K562 (cell line): ENCODE data around the gene HAS3. TPM values are rescaled to one million over a fixed set of nuclear protein-coding genes. Genes with fewer than 3 reads are reported as not detected.

ENCODE experiments used
- ATAC-seq: fragments of 200-7000 bp; cut with Tn5 transposase; 3 replicates; pipeline ENCODE4 v1.9.1; 2020; ENCODE audit warnings: moderate library complexity
- BruUV-seq: library from RNA; stranded (reverse); fragments of 400-500 nt; replicated peaks from 2 replicates; lab custom pipeline; 2021; lab: Mats Ljungman, UMichigan
- CTCF ChIA-PET: fragments of 300-600 bp; formaldehyde crosslinking; extraction: SDS; loops from one replicate; lab custom pipeline; 2021; ENCODE audit warnings: low intra/inter-chr PET ratio; lab: Yijun Ruan, JAX
- POLR2A ChIA-PET: fragments of 300-600, 350-650 bp; sonication (Branson Sonifier 250); formaldehyde crosslinking; extraction: SDS; loops from one replicate; lab custom pipeline; 2021; ENCODE audit warnings: antibody characterized with exemption, inconsistent platforms; lab: Yijun Ruan, JAX
- DNase-seq, 4 experiments: peaks; one replicate each; pipeline versions ENCODE4 v3.0.0 to v3.0.0-alpha.2; 2011 to 2018; ENCODE audit warnings: low spot score in 3 of 4, mixed read lengths in 3 of 4; ENCODE audit errors: extremely low read depth in 1 of 4
- FAIRE-seq: peaks from 2 replicates; lab custom pipeline; 2011; peaks lifted over from hg19 to GRCh38; lab: Jason Lieb, UNC
- H2AFZ ChIP-seq: 2 replicates; pipeline ENCODE4 v1.6.0; 2011; ENCODE audit warnings: low read depth, low read length, control low read depth, inconsistent platforms
- H3K27ac ChIP-seq: fragments of 200-600 bp; 3 replicates; pipeline ENCODE4 v1.8.0; 2011; ENCODE audit warnings: low read depth, mild to moderate bottlenecking, control low read depth, inconsistent platforms, low read length, moderate library complexity, mixed read lengths; ENCODE audit errors: extremely low read depth
- H3K27me3 ChIP-seq, 2 experiments: fragments of 300-600 bp in 1 of 2; 2 replicates in 1 of 2; 3 replicates in 1 of 2; pipeline versions ENCODE4 v1.6.0 to v1.8.0; 2011; ENCODE audit warnings: inconsistent platforms in 2 of 2, low read length in 2 of 2, mild to moderate bottlenecking in 1 of 2, mixed read lengths in 1 of 2, moderate library complexity in 1 of 2; ENCODE audit not compliant: control insufficient read depth in 2 of 2, insufficient read depth in 2 of 2
- H3K36me3 ChIP-seq: fragments of 300-600 bp; 3 replicates; pipeline ENCODE4 v1.8.0; 2011; ENCODE audit warnings: mild to moderate bottlenecking, low read length, inconsistent platforms; ENCODE audit not compliant: control insufficient read depth, insufficient read depth
- H3K4me1 ChIP-seq, 2 experiments: fragments of 200-600 bp in 1 of 2; replicated peaks in 1 of 2; 2 replicates in 1 of 2; 3 replicates in 1 of 2; pipeline versions ENCODE4 v1.5.1 to v1.8.0; 2011; ENCODE audit warnings: inconsistent platforms in 2 of 2, low read length in 2 of 2, mild to moderate bottlenecking in 1 of 2, mixed read lengths in 1 of 2, moderate library complexity in 1 of 2; ENCODE audit not compliant: control insufficient read depth in 2 of 2, insufficient read depth in 2 of 2
- H3K4me2 ChIP-seq: 2 replicates; pipeline ENCODE4 v1.6.1; 2011; ENCODE audit warnings: low read length, control low read depth, inconsistent platforms, mixed read lengths; ENCODE audit not compliant: insufficient read depth
- H3K4me3 ChIP-seq: fragments of 200-600 bp; sonication (generic), shearing (Covaris generic); 2 replicates; pipeline ENCODE4 v1.5.1; 2016; ENCODE audit warnings: control low read depth, inconsistent platforms
- H3K79me2 ChIP-seq: fragments of 200-600 bp; 3 replicates; pipeline ENCODE4 v1.8.0; 2011; ENCODE audit warnings: low read length, inconsistent platforms; ENCODE audit not compliant: control insufficient read depth, insufficient read depth
- H3K9ac ChIP-seq, 2 experiments: 2 replicates each; pipeline versions ENCODE4 v1.6.0 to v1.6.1; 2011; ENCODE audit warnings: low read depth in 2 of 2, low read length in 2 of 2, control low read depth in 1 of 2, inconsistent platforms in 1 of 2, mild to moderate bottlenecking in 1 of 2, mixed read lengths in 1 of 2; ENCODE audit not compliant: insufficient read depth in 1 of 2
- H3K9me1 ChIP-seq: one replicate; pipeline ENCODE4 v1.6.0; 2011; ENCODE audit warnings: inconsistent platforms, mild to moderate bottlenecking, low read length, moderate library complexity; ENCODE audit not compliant: control insufficient read depth, insufficient read depth
- H3K9me3 ChIP-seq: replicated peaks from 2 replicates; pipeline ENCODE4 v1.5.1; 2011; ENCODE audit warnings: low read depth, low read length, inconsistent platforms; ENCODE audit not compliant: control insufficient read depth, insufficient read depth
- H4K20me1 ChIP-seq: replicated peaks from 2 replicates; pipeline ENCODE4 v1.6.1; 2011; ENCODE audit warnings: low read length, inconsistent platforms, mixed read lengths; ENCODE audit not compliant: control insufficient read depth, insufficient read depth
- BCL6 ChIP-seq: fragments of 250-450 bp; sonication (Bioruptor Pico); IDR thresholded peaks from 2 replicates; pipeline ENCODE4 v1.4.0; 2020
- BHLHE40 ChIP-seq: IDR thresholded peaks from 2 replicates; pipeline ENCODE4 v1.6.1; 2011; ENCODE audit warnings: low read length, improper control_type of control experiment
- MAFG ChIP-seq: fragments of 450-650 bp; conservative IDR thresholded peaks from 2 replicates; pipeline ENCODE4 v1.6.1; 2016; ENCODE audit warnings: missing genetic modification characterization, missing compliant biosample characterization
- MAZ ChIP-seq, 2 experiments: fragments of 450-650 bp in 1 of 2; sonication (generic) in 1 of 2; formaldehyde crosslinking; IDR thresholded peaks in 1 of 2; conservative IDR thresholded peaks in 1 of 2; 2 replicates each; pipeline versions ENCODE4 v1.4.0 to v1.5.0; 2020; ENCODE audit warnings: mild to moderate bottlenecking in 1 of 2, missing genetic modification reagents in 1 of 2
- MYNN ChIP-seq, 2 experiments: sonication (generic); formaldehyde crosslinking in 1 of 2; IDR thresholded peaks; 2 replicates each; pipeline versions ENCODE4 v1.5.0 to v1.6.1; 2016 to 2020; ENCODE audit warnings: antibody characterized with exemption in 1 of 2, missing genetic modification reagents in 1 of 2
- RAD21 ChIP-seq, 2 experiments: fragments of 250-450 bp in 1 of 2; fragments of 450-650 bp in 1 of 2; sonication (Bioruptor Pico) in 1 of 2; formaldehyde crosslinking in 1 of 2; IDR thresholded peaks in 1 of 2; conservative IDR thresholded peaks in 1 of 2; 2 replicates each; pipeline versions ENCODE4 v1.4.0 to v1.8.0; 2020 to 2022; ENCODE audit warnings: mild to moderate bottlenecking in 2 of 2, moderate library complexity in 1 of 2
- RB1 ChIP-seq: fragments of 450-650 bp; IDR thresholded peaks from 2 replicates; pipeline ENCODE4 v1.6.1; 2017; ENCODE audit warnings: low read depth, mild to moderate bottlenecking
- ZNF134 ChIP-seq: fragments of 250-450 bp; sonication (Bioruptor Pico); conservative IDR thresholded peaks from 2 replicates; pipeline ENCODE4 v1.4.0; 2020
- ZNF316 ChIP-seq: fragments of 450-650 bp; IDR thresholded peaks from 2 replicates; pipeline ENCODE4 v1.6.1; 2016
- WGBS: fragments of 100-300 bp; shearing (Covaris generic); methylation state at CpG from one replicate; pipeline ENCODE4 v1.1.6; 2016; ENCODE audit warnings: low coverage, mixed read lengths; ENCODE audit not compliant: insufficient coverage; ENCODE audit errors: missing lambda C conversion rate; 5-methylcytosine and 5-hydroxymethylcytosine counted together
- in situ Hi-C: fragments of 300-500 bp; cut with MboI; formaldehyde crosslinking; loops from 4 replicates; pipeline ENCODE4 v1.15.0; 2018; ENCODE audit warnings: inconsistent platforms, mixed read lengths
- intact Hi-C: fragments of 100-400 bp; cut with micrococcal nuclease; formaldehyde crosslinking; loops from 2 replicates; pipeline ENCODE4 v1.14.2; 2022
- polyA plus RNA-seq, 8 experiments: library from polyadenylated mRNA; depleted of rRNA in 4 of 8; stranded (reverse) in 5 of 8; unstranded in 3 of 8; fragments of >200 nt; fragmentation: Nextera tagmentation in 2 of 8; fragmentation: Illumina TruSeq in 1 of 8; extraction: Ambion mirVana in 2 of 8; extraction: Trizol in 1 of 8; gene quantifications; 2 replicates each; pipeline versions ENCODE4 v1.2.1 to v1.2.3, GENCODE V29; 2011 to 2014; ENCODE audit warnings: inconsistent platforms in 1 of 8, missing spikeins in 1 of 8
- total RNA-seq, 7 experiments: library from RNA; depleted of rRNA in 6 of 7; stranded (reverse); fragments of >200 nt in 6 of 7; fragmentation: Illumina TruSeq in 2 of 7; extraction: Trizol in 2 of 7; gene quantifications; 2 replicates each; pipeline versions ENCODE4 v1.2.1 to v1.2.3, GENCODE V29; 2011 to 2021; ENCODE audit warnings: low replicate concordance in 1 of 7
- TF ChIP-seq, protein P1 (sequence below), 2 experiments: fragments of 450-650 bp; conservative IDR thresholded peaks; 2 replicates each; pipeline ENCODE4 v1.6.1; 2017; ENCODE audit warnings: mild to moderate bottlenecking in 2 of 2, moderate library complexity in 2 of 2
- TF ChIP-seq, protein P2 (sequence below): fragments of 250-450 bp; sonication (Bioruptor Pico); IDR thresholded peaks from 2 replicates; pipeline ENCODE4 v1.8.0; 2021; ENCODE audit warnings: mild to moderate bottlenecking, moderate library complexity
- TF ChIP-seq, protein P3 (sequence below): sonication (generic); formaldehyde crosslinking; IDR thresholded peaks from 2 replicates; pipeline ENCODE4 v1.8.0; 2022; ENCODE audit warnings: missing genetic modification reagents, mild to moderate bottlenecking, moderate library complexity, borderline replicate concordance
- TF ChIP-seq, protein P4 (sequence below), 3 experiments: IDR thresholded peaks in 2 of 3; conservative IDR thresholded peaks in 1 of 3; 2 replicates each; pipeline ENCODE4 v1.5.1; 2011 to 2012; ENCODE audit warnings: low read length in 3 of 3, mild to moderate bottlenecking in 3 of 3, control low read depth in 2 of 3, improper control_type of control experiment in 1 of 3, inconsistent platforms in 1 of 3, low read depth in 1 of 3, mixed read lengths in 1 of 3, moderate library complexity in 1 of 3; ENCODE audit not compliant: insufficient read depth in 2 of 3

The HAS3 gene
- total and polyA plus RNA-seq, 9 of the 15 experiments (the other 6 are each of a cell fraction or from before 2014, with no cell fraction given) = 0.04 to 0.33 (median 0.13) TPM; not detected in 1

DNA sequence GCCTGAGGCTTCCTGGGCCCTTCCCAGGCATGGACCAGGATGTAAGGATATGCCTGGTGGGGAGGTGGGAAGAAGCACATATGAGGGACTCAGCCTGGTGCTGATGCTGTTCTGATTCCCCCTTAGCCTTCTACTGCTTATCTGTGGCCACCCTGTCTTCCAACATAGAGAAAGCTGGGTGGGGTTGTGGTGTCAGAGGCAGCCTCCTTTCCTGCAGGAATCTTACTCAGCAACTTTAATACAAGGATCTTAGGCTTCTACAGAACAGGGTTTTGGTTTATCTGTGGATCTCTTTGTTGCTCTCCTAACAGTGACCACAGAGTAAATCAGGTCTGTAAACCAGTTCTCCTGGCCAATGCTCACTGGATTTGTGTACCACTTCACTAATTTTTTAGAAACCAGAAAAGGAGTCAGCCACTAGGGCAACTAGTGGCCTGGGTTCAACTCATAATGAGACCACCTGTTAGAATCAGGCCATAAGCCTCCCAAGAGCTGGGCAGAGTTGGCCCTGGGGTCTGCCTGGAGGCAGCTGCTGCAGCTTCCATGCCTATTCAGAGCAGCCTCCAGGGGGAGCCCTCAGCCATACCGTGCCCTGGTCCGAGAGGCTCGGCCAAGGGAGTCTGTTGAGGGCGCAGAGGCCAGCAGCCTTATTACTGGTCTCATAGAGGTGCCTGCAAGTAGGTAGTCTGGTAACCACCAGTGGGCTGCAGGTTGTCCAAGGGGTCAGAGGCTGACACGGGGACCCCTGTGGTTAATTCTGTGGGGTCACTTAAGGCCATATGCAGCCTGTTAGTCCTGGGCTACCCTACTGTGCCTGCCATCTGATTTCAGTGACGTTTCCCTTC lies 7.1 kb downstream of the HAS3 start:
- H3K4me2 ChIP-seq = no peak overlapping the region
- H3K9me3 ChIP-seq = no peaks in the 10 kb centered on the region
- in situ Hi-C loops (loop anchor here (10.0 kb wide), 2 partner anchors 408 to 588 kb away; no protein-coding TSS in a partner anchor), intact Hi-C loops (loop anchor here (10.0 kb wide), 1 partner anchor 588 kb away; no protein-coding TSS in a partner anchor)
- BruUV-seq = no TSS peak
- 26% methylated on average over 6 of the region's 6 CpGs for WGBS
- ATAC-seq (peak; percentile 98), FAIRE-seq (peak; percentile 88), DNase-seq (peak; percentile 78 to 81 (median 80))
- peaks cover 10% of the 10 kb centered on the region for H3K9me1 ChIP-seq
- no peaks in the 10 kb centered on the region for H3K27me3 ChIP-seq
- no peak overlapping the region for H3K9ac ChIP-seq
- no peak overlapping the region for H3K27ac ChIP-seq
- no peak overlapping the region for H2AFZ ChIP-seq
- ChIA-PET POLR2A (interaction anchor here (0.5 to 0.6 kb wide), 2 partner anchors 174 to 1708 kb away, joined by 3 read pairs; no protein-coding TSS in a partner anchor), CTCF (interaction anchor here (0.7 to 0.9 kb wide), 3 partner anchors 12 to 210 kb away, joined by 3 read pairs; no protein-coding TSS in a partner anchor)
- no peak overlapping the region for H3K4me3 ChIP-seq
- 0 out of 2 replicates have a peak, but pooled peaks cover 10% of the 10 kb centered on the region for H4K20me1 ChIP-seq
- H3K79me2 ChIP-seq = no peaks in the 10 kb centered on the region
- H3K36me3 ChIP-seq = peaks cover 22% of the 10 kb centered on the region; the same call in 2 of the 3 replicates
- peaks cover 7 to 20% of the 10 kb centered on the region in 2 experiments; a peak in 4 of 5 replicates for H3K4me1 ChIP-seq
- TF ChIP-seq, protein P1, sequence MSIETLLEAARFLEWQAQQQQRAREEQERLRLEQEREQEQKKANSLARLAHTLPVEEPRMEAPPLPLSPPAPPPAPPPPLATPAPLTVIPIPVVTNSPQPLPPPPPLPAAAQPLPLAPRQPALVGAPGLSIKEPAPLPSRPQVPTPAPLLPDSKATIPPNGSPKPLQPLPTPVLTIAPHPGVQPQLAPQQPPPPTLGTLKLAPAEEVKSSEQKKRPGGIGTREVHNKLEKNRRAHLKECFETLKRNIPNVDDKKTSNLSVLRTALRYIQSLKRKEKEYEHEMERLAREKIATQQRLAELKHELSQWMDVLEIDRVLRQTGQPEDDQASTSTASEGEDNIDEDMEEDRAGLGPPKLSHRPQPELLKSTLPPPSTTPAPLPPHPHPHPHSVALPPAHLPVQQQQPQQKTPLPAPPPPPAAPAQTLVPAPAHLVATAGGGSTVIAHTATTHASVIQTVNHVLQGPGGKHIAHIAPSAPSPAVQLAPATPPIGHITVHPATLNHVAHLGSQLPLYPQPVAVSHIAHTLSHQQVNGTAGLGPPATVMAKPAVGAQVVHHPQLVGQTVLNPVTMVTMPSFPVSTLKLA (conservative IDR thresholded peaks at IDR 0.05) = no peak
- TF ChIP-seq ZNF134 (CRISPR knock-in tag) (peak; percentile 65), BCL6 (CRISPR knock-in tag) (no peak), RB1 (0 out of 2 replicates have a peak, but pooled peaks have one; percentile 45), ZNF316 (peak; percentile 50), RAD21 (CRISPR knock-in tag; conservative IDR thresholded peaks at IDR 0.05 in 1 of 2, IDR thresholded peaks at IDR 0.05 in 1 of 2) (peak; percentile 35 to 64), MAFG (tag) (peak; percentile 46; the same call in 1 of the 2 replicates), BHLHE40 (0 out of 2 replicates have a peak, but pooled peaks have one; percentile 32), MYNN (IDR thresholded peaks at IDR 0.05) (no peak), MYNN (CRISPR knock-in tag; IDR thresholded peaks at IDR 0.05) (no peak), MAZ (CRISPR knock-in tag; conservative IDR thresholded peaks at IDR 0.05 in 1 of 2, IDR thresholded peaks at IDR 0.05 in 1 of 2) (peak in 1 of 2 experiments; percentile 50; a peak in 2 of 4 replicates)
- TF ChIP-seq, protein P2, sequence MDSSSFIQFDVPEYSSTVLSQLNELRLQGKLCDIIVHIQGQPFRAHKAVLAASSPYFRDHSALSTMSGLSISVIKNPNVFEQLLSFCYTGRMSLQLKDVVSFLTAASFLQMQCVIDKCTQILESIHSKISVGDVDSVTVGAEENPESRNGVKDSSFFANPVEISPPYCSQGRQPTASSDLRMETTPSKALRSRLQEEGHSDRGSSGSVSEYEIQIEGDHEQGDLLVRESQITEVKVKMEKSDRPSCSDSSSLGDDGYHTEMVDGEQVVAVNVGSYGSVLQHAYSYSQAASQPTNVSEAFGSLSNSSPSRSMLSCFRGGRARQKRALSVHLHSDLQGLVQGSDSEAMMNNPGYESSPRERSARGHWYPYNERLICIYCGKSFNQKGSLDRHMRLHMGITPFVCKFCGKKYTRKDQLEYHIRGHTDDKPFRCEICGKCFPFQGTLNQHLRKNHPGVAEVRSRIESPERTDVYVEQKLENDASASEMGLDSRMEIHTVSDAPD (CRISPR knock-in tag) = no peak
- TF ChIP-seq, protein P3, sequence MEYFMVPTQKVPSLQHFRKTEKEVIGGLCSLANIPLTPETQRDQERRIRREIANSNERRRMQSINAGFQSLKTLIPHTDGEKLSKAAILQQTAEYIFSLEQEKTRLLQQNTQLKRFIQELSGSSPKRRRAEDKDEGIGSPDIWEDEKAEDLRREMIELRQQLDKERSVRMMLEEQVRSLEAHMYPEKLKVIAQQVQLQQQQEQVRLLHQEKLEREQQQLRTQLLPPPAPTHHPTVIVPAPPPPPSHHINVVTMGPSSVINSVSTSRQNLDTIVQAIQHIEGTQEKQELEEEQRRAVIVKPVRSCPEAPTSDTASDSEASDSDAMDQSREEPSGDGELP = peak; percentile 13; the same call in 1 of the 2 replicates
- TF ChIP-seq, protein P4, sequence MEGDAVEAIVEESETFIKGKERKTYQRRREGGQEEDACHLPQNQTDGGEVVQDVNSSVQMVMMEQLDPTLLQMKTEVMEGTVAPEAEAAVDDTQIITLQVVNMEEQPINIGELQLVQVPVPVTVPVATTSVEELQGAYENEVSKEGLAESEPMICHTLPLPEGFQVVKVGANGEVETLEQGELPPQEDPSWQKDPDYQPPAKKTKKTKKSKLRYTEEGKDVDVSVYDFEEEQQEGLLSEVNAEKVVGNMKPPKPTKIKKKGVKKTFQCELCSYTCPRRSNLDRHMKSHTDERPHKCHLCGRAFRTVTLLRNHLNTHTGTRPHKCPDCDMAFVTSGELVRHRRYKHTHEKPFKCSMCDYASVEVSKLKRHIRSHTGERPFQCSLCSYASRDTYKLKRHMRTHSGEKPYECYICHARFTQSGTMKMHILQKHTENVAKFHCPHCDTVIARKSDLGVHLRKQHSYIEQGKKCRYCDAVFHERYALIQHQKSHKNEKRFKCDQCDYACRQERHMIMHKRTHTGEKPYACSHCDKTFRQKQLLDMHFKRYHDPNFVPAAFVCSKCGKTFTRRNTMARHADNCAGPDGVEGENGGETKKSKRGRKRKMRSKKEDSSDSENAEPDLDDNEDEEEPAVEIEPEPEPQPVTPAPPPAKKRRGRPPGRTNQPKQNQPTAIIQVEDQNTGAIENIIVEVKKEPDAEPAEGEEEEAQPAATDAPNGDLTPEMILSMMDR (IDR thresholded peaks at IDR 0.05 in 2 of 3, conservative IDR thresholded peaks at IDR 0.05 in 1 of 3; ENCODE audit: insufficient read depth in 2 of 3, low read depth in 1 of 3, low read length in 3 of 3) = peak; percentile 81 to 90 (median 88)
